Fibroblast of lung (primary cell): ENCODE measurements around the gene SPINDOC.

Source experiments
- CTCF ChIP-seq, 2 donors: IDR thresholded peaks in 1 of 2; conservative IDR thresholded peaks in 1 of 2; 1 replicate in 1 of 2; 2 replicates in 1 of 2; pipeline ENCODE4 v1.5.1; 2011 to 2012; ENCODE audit warnings: low read length in 2 of 2, control low read depth in 1 of 2, inconsistent platforms in 1 of 2, low read depth in 1 of 2, mild to moderate bottlenecking in 1 of 2
- EZH2 ChIP-seq: IDR thresholded peaks from 2 replicates; pipeline ENCODE4 v1.5.1; 2012; ENCODE audit warnings: low read length, control low read depth, mild to moderate bottlenecking; ENCODE audit errors: missing control alignments

GRCh38 chr11:63768237-63769041, 44.8 kb upstream of the SPINDOC start, which contains the start of gene ZFTA:
- TF ChIP-seq CTCF (conservative IDR thresholded peaks at IDR 0.05 in 1 of 2, IDR thresholded peaks at IDR 0.05 in 1 of 2; ENCODE audit: low read depth in 1 of 2, low read length in 2 of 2), result peak; percentile 27 to 32
- no peak for TF ChIP-seq EZH2
